Measurements from ENCODE around the gene IDS.

GRCh38 chrX:149517308-149517707, 12.2 kb upstream of the IDS start:
- no peak for TF ChIP-seq POLR2A (IDR thresholded peaks at IDR 0.05)
- TF ChIP-seq CTCF (IDR thresholded peaks at IDR 0.05), result no peak
